DND-41 (cell line): ENCODE results near the gene SPOCK2.

Experiments
- CTCF ChIP-seq: IDR thresholded peaks from 2 replicates; pipeline ENCODE4 v1.5.1; 2012; ENCODE audit warnings: borderline replicate concordance, low read length, moderate library complexity, mild to moderate bottlenecking; ENCODE audit not compliant: poor library complexity, severe bottlenecking; ENCODE audit errors: extremely low read depth
- EZH2 ChIP-seq: IDR thresholded peaks from 3 replicates; pipeline ENCODE4 v1.6.1; 2012; ENCODE audit warnings: borderline replicate concordance, low read depth, mild to moderate bottlenecking, moderate library complexity, low read length, inconsistent platforms; ENCODE audit not compliant: severe bottlenecking

- no peak for TF ChIP-seq CTCF
- no peak for TF ChIP-seq EZH2
Measured at GRCh38 chr10:72132854-72133253, 44.5 kb upstream of the SPOCK2 start.
